Measurements from ENCODE around the gene ULK1.

ULK1 gene

DNA sequence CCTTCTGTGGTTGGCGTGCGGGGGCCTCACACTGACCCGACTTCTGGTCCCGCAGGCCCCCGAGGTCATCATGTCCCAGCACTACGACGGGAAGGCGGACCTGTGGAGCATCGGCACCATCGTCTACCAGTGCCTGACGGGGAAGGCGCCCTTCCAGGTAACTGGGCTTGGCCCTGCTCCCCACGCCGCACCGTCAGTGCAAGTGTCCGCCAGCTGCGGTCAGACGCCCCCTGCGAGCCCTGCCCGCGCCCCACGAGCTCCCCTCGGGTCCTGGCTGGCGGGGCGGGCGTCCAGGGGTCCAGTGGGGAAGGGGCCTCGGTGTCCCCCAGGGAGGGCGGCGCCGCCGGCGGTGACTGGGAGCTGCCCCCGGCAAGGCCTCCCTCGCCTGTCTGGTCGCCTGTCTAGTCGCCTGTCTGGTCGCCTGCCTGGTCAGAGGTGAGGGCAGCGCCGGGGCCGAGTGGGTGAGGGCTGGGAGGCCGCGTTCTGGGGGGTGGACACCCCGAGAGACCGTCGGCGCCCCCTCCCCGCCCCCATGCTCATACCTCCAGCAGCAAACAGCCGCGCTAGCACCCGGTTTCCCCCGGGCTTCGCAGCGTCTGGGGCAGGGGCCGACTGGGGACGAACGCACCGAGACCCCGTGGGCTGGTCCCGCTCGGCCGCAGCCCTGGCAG is 14.8 kb downstream of the ULK1 start:
- no peak for DNase-seq

- DNase-seq = no peak
Observed at GRCh38 chr12:131909752-131910219, 15.4 kb downstream of the ULK1 start.

DNA sequence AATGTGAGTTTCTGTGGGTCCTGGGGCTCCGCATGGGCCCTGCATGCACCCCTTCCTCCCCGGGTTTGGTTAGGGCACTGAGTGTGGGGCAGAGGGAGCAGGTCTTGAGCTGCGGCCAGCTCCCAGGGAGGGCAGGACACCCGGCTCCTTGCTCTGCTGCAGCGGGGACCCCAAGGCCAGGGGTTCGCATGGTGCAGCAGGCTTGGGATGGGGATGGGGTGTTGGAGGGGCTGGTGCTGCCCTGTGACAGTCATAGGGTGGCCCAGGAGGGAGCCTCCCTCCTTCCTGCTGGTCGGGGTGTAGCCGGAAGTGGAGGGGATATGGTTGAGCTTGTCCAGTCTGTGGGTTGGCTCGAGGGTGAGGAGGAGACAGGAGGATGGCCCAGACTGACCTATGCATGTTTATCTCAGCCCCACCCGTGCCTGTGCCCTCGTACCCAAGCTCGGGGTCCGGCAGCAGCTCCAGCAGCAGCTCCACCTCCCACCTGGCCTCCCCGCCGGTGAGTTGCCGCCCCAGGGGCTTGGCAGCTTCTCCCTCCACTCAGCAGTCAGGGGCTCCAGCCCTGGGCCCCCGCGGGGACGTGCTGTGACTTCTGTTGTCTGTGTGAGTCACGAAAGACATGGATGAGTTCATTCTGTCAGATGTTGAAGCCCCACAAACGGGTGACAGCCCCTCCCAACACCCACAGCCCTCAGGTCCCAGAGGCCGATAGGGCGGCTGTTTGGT is 16.0 kb downstream of the ULK1 start:
- no peak for DNase-seq

DNA sequence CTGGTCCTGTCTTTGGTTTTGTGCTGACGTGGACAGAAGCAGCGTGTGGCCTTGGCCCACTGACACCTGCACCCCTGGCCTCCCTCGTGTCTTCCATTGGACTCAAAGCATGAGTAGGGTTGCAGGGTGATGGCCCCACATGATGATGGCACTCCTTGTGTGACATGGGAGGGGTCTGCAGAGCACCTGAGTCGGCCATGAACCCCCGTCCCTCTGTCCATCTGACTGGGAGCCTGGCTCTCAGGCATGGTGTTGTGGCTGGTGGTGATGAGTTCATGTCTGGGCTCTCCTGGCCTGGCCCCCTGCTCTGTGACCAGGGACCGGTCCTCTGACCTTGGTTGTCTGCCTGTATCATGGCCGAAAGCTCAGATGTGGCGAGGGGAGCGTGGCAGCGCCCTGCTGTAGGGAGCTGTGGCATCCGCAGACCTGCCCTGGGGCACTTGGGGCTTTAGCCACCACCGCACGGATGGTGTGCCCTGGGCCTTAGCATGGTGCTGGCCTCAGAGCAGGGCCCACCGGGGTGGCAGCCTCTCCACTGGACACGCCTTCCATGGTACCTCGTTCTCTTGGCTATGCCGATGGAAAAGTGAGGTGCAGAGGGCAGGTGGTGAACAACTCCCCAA is 16.7 kb downstream of the ULK1 start:
- no peak for DNase-seq

DNA sequence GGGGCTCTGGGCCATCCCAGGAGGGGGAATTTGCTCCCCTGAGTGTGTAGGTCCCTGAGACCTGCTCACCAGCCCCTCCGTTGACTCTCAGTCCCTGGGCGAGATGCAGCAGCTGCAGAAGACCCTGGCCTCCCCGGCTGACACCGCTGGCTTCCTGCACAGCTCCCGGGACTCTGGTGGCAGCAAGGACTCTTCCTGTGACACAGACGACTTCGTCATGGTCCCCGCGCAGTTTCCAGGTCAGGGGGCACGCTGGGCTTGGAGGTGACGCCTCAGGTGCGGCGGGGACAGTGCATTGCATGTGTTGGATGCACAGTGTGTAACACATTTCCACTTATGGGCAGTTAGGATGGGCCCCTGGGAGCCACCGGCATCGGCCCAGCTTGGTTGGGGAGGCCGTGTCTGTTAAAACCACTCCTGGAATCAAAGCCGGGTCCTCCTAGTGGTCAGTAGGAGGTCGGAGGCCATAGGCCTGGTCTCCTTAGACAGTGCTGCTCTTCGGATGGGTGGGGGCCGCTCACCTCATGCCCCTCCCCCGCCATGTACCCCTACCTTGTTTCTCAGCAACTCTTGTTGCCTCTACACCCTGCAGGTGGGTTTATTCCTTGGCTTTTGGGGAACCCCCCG is 17.5 kb downstream of the ULK1 start:
- DNase-seq = no peak

- DNase-seq = no peak
Observed at GRCh38 chr12:131912518-131913274, 18.3 kb downstream of the ULK1 start.

- no peak for DNase-seq
Observed at GRCh38 chr12:131913666-131914065, 19.2 kb downstream of the ULK1 start.

- no peak for DNase-seq
Observed at GRCh38 chr12:131914179-131914702, 19.8 kb downstream of the ULK1 start.

DNA sequence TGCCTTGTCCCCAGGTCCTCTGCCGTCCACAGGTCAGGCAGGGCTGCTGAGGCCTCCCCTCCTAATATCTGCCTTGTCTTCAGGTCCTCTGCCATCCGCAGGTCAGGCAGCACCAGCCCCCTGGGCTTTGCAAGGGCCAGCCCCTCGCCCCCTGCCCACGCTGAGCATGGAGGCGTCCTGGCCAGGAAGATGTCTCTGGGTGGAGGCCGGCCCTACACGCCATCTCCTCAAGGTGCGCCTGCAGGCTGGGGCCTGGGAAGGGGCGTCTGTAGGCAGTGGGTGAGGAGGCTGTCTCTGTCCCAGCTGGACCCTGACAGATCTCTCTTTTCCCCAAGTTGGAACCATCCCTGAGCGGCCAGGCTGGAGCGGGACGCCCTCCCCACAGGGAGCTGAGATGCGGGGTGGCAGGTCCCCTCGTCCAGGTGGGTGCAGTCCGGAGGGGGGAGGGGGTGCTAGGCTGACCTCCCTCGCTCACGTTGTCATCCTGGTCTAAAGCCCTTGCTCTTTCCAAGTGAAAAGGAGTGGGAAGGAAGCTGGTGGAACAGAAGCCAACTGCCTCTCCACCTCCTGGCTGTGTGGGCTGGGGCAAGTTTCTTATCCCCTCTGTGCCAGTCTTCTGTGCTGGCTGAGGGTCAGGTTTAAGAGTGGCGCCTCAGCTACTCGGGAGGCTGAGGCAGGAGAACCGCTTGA is 20.7 kb downstream of the ULK1 start:
- DNase-seq = no peak

DNA sequence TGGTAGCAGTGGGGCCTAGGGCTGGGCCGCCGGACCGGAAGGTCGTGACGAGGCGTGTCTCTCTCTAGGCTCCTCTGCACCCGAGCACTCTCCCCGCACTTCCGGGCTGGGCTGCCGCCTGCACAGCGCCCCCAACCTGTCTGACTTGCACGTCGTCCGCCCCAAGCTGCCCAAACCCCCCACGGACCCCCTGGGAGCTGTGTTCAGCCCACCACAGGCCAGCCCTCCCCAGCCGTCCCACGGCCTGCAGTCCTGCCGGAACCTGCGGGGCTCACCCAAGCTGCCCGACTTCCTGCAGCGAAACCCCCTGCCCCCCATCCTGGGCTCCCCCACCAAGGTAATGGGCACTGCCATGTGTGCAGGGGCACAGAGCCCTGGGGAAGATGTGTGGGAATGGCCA is 21.4 kb downstream of the ULK1 start:
- no peak for DNase-seq

DNA sequence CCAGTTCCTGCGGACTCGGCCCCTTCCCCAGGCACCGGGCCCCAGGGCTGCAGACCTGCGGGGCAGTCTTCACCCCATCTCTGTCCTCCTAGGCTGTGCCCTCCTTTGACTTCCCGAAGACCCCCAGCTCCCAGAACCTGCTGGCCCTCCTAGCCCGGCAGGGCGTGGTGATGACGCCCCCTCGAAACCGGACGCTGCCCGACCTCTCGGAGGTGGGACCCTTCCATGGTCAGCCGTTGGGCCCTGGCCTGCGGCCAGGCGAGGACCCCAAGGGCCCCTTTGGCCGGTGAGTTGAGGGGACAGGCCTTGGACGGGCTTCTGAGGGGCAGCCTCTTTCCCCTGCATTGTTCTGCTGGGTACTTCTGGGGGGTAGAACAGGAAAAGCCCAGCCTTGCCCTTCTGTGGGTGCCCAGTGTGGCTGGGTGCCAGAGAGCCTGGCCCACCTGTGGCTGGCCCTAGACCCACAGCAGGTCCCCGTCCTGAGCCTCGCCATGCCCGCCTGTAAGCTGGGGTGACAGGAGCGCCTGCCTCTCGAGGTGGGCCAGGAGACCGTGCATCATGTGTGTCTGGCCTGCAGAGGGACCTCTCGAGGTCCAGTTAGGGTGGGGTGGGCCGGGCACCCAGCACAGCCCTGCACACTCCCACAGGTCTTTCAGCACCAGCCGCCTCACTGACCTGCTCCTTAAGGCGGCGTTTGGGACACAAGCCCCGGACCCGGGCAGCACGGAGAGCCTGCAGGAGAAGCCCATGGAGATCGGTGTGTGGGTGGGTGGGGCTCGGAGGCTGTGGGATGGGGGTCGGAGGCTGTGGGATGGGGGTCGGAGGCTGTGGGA is 22.1 kb downstream of the ULK1 start:
- DNase-seq = no peak

DNA sequence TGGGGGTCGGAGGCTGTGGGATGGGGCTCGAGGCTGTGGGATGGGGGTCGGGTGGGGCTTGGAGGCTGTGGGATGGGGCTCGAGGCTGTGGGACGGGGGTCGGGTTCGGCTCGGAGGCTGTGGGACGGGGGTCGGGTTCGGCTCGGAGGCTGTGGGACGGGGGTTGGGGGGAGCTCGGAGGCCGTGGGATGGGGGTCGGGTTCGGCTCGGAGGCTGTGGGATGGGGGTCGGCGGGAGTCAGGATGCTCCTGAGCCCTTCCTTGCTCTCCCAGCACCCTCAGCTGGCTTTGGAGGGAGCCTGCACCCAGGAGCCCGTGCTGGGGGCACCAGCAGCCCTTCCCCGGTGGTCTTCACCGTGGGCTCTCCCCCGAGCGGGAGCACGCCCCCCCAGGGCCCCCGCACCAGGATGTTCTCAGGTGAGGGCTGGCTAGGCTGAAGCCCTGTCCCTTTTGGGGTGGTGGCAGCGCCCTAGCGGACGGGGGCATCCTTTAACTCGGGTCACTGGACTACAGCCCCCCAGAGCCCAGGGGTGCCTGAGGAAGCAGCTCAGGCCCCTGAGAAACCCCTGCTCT is 22.8 kb downstream of the ULK1 start:
- DNase-seq = no peak

- DNase-seq = no peak
Observed at GRCh38 chr12:131917711-131918306, 23.4 kb downstream of the ULK1 start.

DNA sequence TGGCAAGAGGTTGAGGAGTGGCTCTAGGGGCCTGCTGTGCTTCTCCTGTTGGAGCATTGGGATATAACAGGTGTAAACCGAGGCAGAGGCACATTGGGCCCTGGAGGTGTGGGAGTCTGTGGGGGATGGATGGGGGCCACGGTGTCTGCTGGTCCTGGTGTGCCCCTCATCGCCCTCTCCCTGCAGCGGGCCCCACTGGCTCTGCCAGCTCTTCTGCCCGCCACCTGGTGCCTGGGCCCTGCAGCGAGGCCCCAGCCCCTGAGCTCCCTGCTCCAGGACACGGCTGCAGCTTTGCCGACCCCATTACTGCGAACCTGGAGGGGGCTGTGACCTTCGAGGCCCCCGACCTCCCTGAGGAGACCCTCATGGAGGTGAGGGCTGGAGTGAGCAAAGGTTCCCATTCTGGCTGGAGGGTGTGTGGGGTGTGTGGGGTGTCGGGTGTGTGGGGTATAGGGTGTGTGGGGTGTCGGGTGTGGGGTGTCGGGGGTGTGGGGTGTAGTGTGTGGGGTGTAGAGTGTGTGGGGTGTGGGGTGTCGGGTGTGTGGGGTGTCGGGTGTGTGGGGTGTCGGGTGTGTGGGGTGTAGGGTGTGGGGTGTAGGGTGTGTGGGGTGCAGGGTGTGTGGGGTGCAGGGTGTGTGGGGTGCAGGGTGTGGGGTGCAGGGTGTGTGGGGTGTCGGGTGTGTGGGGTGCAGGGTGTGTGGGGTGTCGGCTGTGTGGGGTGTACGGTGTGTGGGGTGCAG is 24.1 kb downstream of the ULK1 start:
- DNase-seq = no peak

GRCh38 chr12:131919051-131919347 is 24.6 kb downstream of the ULK1 start:
- no peak for DNase-seq

- DNase-seq = no peak
Observed at GRCh38 chr12:131919366-131920156, 25.1 kb downstream of the ULK1 start.

- DNase-seq = no peak
Observed at GRCh38 chr12:131920157-131920508, 25.7 kb downstream of the ULK1 start.

GRCh38 chr12:131920902-131921840 is 26.7 kb downstream of the ULK1 start:
- DNase-seq = no peak
